GM11168 (cell line): ENCODE measurements around the gene DOCK3.
"Not testable (repeated sequence)": the region's sequence is repeated elsewhere in the genome, so short reads cannot be mapped to it uniquely, and the experiment has no call there.

Source experiments
- in situ Hi-C: fragments of 300-500 bp; cut with MboI; formaldehyde crosslinking; loops from one replicate; pipeline ENCODE4 v1.12.0; 2022; ENCODE audit warnings: low sequenced_read_pairs; ENCODE audit not compliant: unreplicated experiment

DOCK3 gene

GRCh38 chr3:51163051-51163450 lies 488.3 kb downstream of the DOCK3 start:
- in situ Hi-C loops = no loop called here

GRCh38 chr3:51173518-51174271 lies 499.0 kb downstream of the DOCK3 start:
- in situ Hi-C loops = no loop called here

GRCh38 chr3:51176923-51177322 lies 502.2 kb downstream of the DOCK3 start:
- in situ Hi-C loops = no loop called here

GRCh38 chr3:51186446-51186845 lies 511.7 kb downstream of the DOCK3 start:
- in situ Hi-C loops = not testable (repeated sequence)

- in situ Hi-C loops = no loop called here
These were observed 515.5 kb downstream of the DOCK3 start for GRCh38 chr3:51190199-51190598.

- in situ Hi-C loops = no loop called here
These were observed 516.1 kb downstream of the DOCK3 start for GRCh38 chr3:51190827-51191226.

GRCh38 chr3:51191768-51192167 lies 517.0 kb downstream of the DOCK3 start:
- in situ Hi-C loops = no loop called here

GRCh38 chr3:51198477-51198876 lies 523.8 kb downstream of the DOCK3 start:
- in situ Hi-C loops = no loop called here

- in situ Hi-C loops = not testable (repeated sequence)
These were observed 524.6 kb downstream of the DOCK3 start for GRCh38 chr3:51199296-51199695.

- in situ Hi-C loops = no loop called here
These were observed 541.6 kb downstream of the DOCK3 start for GRCh38 chr3:51216291-51216690.

GRCh38 chr3:51221959-51222358 lies 547.2 kb downstream of the DOCK3 start:
- in situ Hi-C loops = no loop called here

GRCh38 chr3:51224283-51224682 lies 549.6 kb downstream of the DOCK3 start:
- in situ Hi-C loops = no loop called here

- in situ Hi-C loops = no loop called here
These were observed 550.1 kb downstream of the DOCK3 start for GRCh38 chr3:51224843-51225242.

GRCh38 chr3:51242939-51243338 lies 568.2 kb downstream of the DOCK3 start:
- in situ Hi-C loops = no loop called here

- in situ Hi-C loops = no loop called here
These were observed 569.2 kb downstream of the DOCK3 start for GRCh38 chr3:51243924-51244323.

GRCh38 chr3:51245867-51246266 lies 571.1 kb downstream of the DOCK3 start:
- in situ Hi-C loops = no loop called here

- in situ Hi-C loops = no loop called here
These were observed 583.1 kb downstream of the DOCK3 start for GRCh38 chr3:51257870-51258269.

GRCh38 chr3:51264166-51264565 lies 589.4 kb downstream of the DOCK3 start:
- in situ Hi-C loops = not testable (repeated sequence)

GRCh38 chr3:51268132-51268531 lies 593.4 kb downstream of the DOCK3 start:
- in situ Hi-C loops = no loop called here

GRCh38 chr3:51269466-51269865 lies 594.7 kb downstream of the DOCK3 start:
- in situ Hi-C loops = no loop called here

GRCh38 chr3:51270559-51270958 lies 595.8 kb downstream of the DOCK3 start:
- in situ Hi-C loops = no loop called here

GRCh38 chr3:51271172-51271571 lies 596.4 kb downstream of the DOCK3 start:
- in situ Hi-C loops = no loop called here
